ENCODE data around the gene NDUFC2.
"Not testable (repeated sequence)": the region's sequence is repeated elsewhere in the genome, so short reads cannot be mapped to it uniquely, and the experiment has no call there.

The NDUFC2 gene

GRCh38 chr11:78078218-78079167 is 1.2 kb downstream of the NDUFC2 start:
- DNase-seq: no peak

GRCh38 chr11:78077592-78077991 is 2.1 kb downstream of the NDUFC2 start:
- not testable (repeated sequence) for DNase-seq

- DNase-seq: no peak
These were observed 2.8 kb downstream of the NDUFC2 start for GRCh38 chr11:78076733-78077403.

GRCh38 chr11:78074756-78075155 is 4.9 kb downstream of the NDUFC2 start:
- no peak for DNase-seq

GRCh38 chr11:78072455-78072854 is 7.2 kb downstream of the NDUFC2 start:
- DNase-seq: no peak

- no peak for DNase-seq
These were observed 7.9 kb downstream of the NDUFC2 start for GRCh38 chr11:78071717-78072116.

GRCh38 chr11:78070621-78071020 is 9.0 kb downstream of the NDUFC2 start:
- no peak for DNase-seq

- DNase-seq: peak; percentile 54
These were observed 10.2 kb downstream of the NDUFC2 start for GRCh38 chr11:78069465-78069864.

GRCh38 chr11:78067704-78068103 is 12.0 kb downstream of the NDUFC2 start:
- DNase-seq: no peak

GRCh38 chr11:78066471-78066870 is 13.2 kb downstream of the NDUFC2 start:
- no peak for DNase-seq

- DNase-seq: no peak
These were observed 14.5 kb downstream of the NDUFC2 start for GRCh38 chr11:78065203-78065602.

- DNase-seq: no peak
These were observed 16.1 kb downstream of the NDUFC2 start, which contains the start of gene THRSP for GRCh38 chr11:78063440-78064181. TSS of gene THRSP (plus strand) at chr11:78063861. CDS start at chr11:78063882, 21 bp downstream.

GRCh38 chr11:78062671-78063070 is 17.0 kb downstream of the NDUFC2 start:
- DNase-seq: no peak

GRCh38 chr11:78061921-78062311 is 17.7 kb downstream of the NDUFC2 start:
- DNase-seq: no peak

GRCh38 chr11:78061088-78061920 is 18.4 kb downstream of the NDUFC2 start:
- DNase-seq: no peak

GRCh38 chr11:78060533-78060932 is 19.1 kb downstream of the NDUFC2 start:
- DNase-seq: no peak

GRCh38 chr11:78059749-78060328 is 19.8 kb downstream of the NDUFC2 start:
- not testable (repeated sequence) for DNase-seq

GRCh38 chr11:78057462-78058055 is 22.1 kb downstream of the NDUFC2 start:
- DNase-seq: no peak

GRCh38 chr11:78056093-78056492 is 23.6 kb downstream of the NDUFC2 start:
- no peak for DNase-seq

- DNase-seq: no peak
These were observed 24.7 kb downstream of the NDUFC2 start for GRCh38 chr11:78054971-78055370.

Measured in COR-L47 (cell line).